Epithelial cell of prostate (primary cell): ENCODE data around the gene MGARP.
A peak's percentile ranks its signal among the peaks of the same experiment; 100 is the strongest.

ENCODE experiments used
- DNase-seq: peaks from one replicate; pipeline ENCODE4 v3.0.0-alpha.2; 2011; ENCODE audit warnings: low read depth, low spot score
- H3K27ac ChIP-seq: fragments of 450-650 bp; 2 replicates; pipeline ENCODE4 v1.5.1; 2017; ENCODE audit warnings: mild to moderate bottlenecking

Gene MGARP

DNA sequence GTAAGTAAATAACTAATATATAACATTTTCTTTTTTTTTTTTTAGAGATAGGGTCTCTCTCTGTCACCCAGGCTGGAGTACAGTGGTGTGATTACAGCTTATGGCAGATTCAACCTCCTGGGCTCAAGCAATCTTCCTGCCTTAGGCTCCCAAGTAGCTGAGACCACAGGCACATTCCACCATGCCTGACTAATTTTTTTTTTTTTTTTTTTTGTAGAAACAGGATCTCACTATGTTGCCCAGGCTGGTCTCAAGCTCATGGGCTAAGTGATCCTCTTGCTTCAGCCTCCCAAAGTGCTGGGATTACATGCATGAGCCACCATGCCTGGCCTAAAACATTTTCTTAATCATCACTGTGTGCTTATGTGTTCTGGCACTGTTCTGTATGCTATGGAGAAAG, 32.8 kb downstream of the MGARP start:
- no peak for DNase-seq
- H3K27ac ChIP-seq = no peak overlapping the region

GRCh38 chr4:139246166-139246565, 33.9 kb downstream of the MGARP start:
- DNase-seq = no peak
- H3K27ac ChIP-seq = no peak overlapping the region

- no peak overlapping the region for H3K27ac ChIP-seq
- DNase-seq = no peak
Observed at GRCh38 chr4:139245590-139245989, 34.4 kb downstream of the MGARP start.

- peak overlapping the region; percentile 89 for H3K27ac ChIP-seq
- DNase-seq = peak; percentile 99
Observed at GRCh38 chr4:139243448-139244365, 36.3 kb downstream of the MGARP start.

DNA sequence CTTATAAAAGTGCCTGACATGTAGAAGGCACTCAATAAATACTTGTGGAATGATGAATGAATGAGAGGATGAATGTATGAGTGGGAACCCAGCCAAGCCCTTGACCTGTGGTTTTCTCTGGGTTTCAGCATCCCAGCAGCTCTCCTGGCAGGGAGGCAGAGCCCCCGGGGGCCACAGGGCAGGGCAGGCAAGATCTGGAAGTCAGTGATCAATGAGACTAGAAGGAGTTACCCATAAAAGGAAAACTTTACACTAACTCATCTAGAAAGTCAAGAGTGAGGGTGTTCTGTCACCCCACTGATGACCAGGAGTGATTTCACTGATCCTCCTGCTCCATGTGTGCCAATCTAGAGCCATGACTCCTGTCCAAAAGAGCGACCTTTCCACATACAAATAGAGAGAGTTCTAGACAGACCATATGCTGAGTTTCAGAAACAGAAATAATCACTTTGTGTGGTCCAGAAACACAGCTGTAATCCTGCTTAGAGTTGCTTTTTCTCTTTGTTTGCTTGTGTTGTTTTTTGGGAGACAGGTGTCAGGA, 37.4 kb downstream of the MGARP start:
- H3K27ac ChIP-seq = peak overlapping the region; percentile 89
- DNase-seq = peak; percentile 68

- DNase-seq = no peak
- H3K27ac ChIP-seq = peak overlapping the region; percentile 89
Observed at GRCh38 chr4:139241784-139242151, 38.3 kb downstream of the MGARP start.

- no peak overlapping the region for H3K27ac ChIP-seq
- no peak for DNase-seq
Observed at GRCh38 chr4:139241086-139241783, 38.8 kb downstream of the MGARP start.

DNA sequence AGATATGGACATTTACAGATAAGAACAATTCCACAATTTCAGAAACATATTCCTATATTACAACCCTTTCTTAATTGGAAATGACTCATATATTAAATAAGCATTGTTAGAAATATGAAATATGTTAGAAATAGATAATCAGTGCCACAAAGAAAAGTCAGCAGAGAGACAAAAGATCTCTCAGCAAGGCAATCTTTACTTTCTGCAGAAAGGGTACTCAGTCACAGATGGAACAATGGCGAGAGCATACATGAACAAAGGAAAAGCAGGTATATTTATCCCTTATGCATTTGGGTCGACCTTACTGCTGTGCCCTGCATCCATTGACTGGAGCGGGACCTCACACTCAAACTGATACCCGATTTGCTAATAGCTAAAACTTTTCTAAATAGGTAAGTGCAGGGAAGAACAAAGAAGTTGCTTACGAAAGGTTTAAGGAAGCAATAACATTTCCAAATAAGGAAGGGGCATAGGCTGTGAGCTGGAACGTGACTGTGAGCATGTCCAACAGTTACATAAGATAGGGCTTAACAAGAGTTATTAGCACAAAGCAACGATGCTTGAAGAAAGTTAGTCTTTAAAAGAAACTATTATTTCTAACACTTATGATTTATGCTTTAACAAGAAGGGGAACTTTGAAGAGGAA, 40.8 kb downstream of the MGARP start:
- no peak overlapping the region for H3K27ac ChIP-seq
- no peak for DNase-seq

- H3K27ac ChIP-seq = no peak overlapping the region
- DNase-seq = no peak
Observed at GRCh38 chr4:139234253-139234652, 45.8 kb downstream of the MGARP start.

GRCh38 chr4:139229534-139230039, 50.4 kb downstream of the MGARP start:
- H3K27ac ChIP-seq = no peak overlapping the region
- DNase-seq = no peak

DNA sequence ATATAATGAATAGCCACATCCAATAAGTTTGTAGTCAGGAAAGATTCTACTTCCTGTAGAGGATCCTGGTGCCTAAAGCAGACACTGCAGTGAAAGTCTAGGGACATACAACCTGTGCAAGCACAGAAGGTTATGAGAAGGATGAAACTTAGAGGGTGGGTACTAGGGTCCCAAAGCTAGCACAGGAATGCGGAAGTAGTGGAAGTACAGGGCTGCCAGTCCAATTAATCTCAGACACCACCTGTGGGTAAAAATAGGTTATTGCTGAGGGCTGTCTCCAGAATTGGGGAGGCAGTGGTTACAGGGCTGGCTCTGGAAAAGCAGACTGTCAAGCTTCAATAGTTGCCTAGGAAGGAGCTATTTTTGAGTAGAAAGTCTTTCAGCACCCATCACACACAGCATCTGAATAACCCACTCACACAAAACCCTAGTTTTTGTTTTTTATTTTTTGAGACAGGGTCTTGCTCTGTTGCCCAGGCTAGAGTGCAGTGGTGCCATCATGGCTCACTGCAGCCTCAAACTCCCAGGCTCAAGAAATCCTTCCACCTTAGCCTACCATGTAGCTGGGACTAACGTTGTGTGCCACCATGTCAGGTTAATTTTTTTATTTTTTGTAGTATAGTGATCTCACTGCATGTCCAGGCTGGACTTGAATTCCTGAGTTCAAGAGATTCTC, 52.2 kb downstream of the MGARP start:
- H3K27ac ChIP-seq = no peak overlapping the region
- no peak for DNase-seq

DNA sequence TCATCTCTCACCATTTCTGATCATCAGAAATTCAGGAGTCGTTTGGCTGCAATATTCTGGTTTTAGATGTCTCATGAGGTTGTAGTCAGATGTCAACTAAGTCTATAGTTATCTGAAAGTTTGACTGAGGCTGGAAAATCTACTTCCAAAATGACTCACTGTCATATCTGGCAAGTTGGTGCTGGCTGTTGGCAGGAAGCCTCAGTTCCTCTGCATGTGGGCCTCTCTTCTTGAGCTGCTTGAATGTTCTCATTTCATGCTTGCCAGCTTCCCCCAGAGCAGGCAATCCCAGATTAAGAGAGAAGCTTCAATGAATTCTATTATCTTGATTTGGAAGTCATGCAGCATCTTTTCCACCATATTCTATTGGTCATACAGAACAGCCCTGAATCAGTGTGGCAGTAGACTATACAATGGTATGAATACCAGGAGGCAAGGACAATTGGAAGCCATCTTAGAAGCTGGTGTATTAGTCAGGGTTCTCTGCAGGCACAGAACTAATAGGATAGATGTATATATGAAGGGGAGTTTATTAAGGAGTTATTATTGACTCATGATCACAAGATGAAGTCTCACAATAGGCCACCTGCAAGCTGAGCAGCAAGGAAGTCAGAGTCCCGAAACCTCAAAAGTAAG, 56.2 kb downstream of the MGARP start:
- peak; percentile 66 for DNase-seq
- H3K27ac ChIP-seq = peak overlapping the region; percentile 37

- no peak for DNase-seq
- no peak overlapping the region for H3K27ac ChIP-seq
Observed at GRCh38 chr4:139222215-139222614, 57.8 kb downstream of the MGARP start.

- no peak for DNase-seq
Observed at GRCh38 chr4:139221687-139222086, 58.3 kb downstream of the MGARP start.

DNA sequence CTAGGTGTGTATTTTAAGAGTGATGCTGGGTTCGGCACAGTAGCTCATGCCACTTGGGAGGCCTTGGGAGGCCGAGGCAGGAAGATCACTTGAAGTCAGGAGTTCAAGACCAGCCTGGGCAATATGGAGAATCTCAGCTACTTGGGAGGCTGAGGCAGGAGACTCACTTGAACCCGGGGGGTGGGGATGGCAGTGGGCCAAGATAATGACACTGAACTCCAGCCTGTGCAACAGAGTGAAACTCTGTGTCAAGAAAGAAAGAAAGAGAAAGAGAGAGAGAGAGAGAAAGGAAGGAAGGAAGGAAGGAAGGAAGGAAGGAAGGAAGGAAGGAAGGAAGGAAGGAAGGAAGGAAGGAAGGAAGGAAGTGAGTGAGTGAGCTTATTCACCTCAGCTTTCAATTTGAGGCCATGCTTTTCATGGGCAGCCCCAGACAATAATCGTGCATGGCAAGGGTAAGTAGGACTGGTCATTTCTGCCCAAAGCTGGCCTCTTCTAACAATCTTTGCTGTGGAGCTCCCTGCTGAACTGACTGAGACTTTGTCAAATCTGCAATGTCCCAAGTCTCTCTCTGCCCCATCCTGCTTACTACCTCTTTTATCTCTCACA, 60.5 kb downstream of the MGARP start:
- DNase-seq = no peak
- H3K27ac ChIP-seq = no peak overlapping the region

More at GRCh38 chr4:139221687-139222086, 58.3 kb downstream of the MGARP start:
- H3K27ac ChIP-seq = no peak overlapping the region
